ENCODE measurements around the gene IL36B. TPM values are rescaled to one million over a fixed set of nuclear protein-coding genes. Genes with fewer than 3 reads are reported as not detected.

Gene IL36B
- total RNA-seq, 1 experiment from 2014 or later = not detected

DNA sequence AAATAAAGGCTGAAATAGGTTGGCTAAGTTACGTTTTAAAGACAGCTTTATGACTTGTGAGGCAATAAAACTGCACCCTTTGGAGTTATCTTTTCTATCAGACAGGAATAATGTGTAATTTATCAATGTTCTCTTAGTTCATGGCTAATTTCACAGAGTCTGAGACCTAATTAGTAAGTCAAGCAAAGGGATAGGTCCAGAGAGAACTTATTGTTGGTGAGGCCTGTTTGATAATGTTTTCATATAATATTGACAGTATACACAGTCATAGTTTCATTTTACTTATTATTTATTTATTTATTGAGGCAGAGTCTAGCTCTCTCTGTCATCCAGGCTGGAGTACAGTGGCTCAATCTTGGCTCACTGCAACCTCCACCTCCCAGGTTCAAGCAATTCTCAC is 4.5 kb upstream of the IL36B start:
- DNase-seq (ENCODE audit: extremely low read depth, low read depth) = no peak

DNA sequence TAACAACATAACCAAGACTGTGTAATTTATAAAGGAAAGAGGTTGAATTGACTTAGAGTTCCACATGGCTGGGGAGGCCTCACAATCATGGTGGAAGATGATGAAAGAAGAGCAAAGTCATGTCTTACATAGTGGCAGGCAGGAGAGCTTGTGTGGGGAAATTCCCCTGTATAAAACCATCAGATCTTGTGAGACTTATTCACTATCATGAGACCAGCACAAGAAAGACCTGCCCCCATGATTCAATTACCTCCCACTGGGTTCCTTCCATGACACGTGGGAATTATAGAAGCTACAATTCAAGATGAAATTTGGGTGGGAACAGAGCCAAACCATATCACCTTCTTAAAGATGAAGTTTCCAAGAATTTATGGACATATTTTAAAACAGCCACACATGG is 3.9 kb upstream of the IL36B start:
- no peak for DNase-seq (ENCODE audit: extremely low read depth, low read depth)

DNA sequence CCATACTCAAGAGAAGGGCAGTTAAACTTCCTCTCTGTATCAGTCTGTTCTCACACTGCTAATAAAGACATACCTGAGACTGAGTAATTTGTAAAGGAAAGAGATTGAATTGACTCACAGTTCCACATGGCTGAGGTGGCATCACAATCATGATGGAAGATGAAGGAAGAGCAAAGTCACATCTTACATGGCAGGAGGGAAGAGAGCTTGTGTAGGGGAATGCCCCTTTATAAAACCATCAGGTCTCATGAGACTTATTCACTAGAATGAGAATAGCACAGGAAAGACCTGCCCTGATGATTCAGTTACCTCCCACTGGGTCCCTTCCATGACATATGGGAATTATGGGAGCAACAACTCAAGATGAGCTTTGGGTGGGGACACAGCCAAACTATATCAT is 1.4 kb upstream of the IL36B start:
- DNase-seq (ENCODE audit: extremely low read depth, low read depth) = no peak

DNA sequence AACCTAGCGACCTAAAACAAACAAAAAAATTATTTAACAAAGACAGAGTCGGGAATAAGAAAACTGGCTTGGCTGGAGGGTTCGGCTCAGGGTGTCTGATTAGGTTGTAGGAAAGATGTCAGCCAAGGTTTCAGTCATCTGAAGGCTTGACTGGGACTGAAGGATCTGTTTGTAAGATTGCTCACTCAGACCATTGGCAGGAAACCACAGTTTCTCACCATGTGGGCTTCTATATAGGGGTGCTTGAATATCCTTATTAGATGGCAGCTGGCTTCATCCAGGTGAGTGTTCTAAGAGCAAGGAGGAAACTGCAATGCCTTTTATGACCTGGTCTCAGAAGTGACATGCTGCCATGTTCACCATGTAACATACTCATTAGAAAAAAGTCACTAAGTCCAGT is 999 bp upstream of the IL36B start:
- DNase-seq (ENCODE audit: extremely low read depth, low read depth) = no peak

DNA sequence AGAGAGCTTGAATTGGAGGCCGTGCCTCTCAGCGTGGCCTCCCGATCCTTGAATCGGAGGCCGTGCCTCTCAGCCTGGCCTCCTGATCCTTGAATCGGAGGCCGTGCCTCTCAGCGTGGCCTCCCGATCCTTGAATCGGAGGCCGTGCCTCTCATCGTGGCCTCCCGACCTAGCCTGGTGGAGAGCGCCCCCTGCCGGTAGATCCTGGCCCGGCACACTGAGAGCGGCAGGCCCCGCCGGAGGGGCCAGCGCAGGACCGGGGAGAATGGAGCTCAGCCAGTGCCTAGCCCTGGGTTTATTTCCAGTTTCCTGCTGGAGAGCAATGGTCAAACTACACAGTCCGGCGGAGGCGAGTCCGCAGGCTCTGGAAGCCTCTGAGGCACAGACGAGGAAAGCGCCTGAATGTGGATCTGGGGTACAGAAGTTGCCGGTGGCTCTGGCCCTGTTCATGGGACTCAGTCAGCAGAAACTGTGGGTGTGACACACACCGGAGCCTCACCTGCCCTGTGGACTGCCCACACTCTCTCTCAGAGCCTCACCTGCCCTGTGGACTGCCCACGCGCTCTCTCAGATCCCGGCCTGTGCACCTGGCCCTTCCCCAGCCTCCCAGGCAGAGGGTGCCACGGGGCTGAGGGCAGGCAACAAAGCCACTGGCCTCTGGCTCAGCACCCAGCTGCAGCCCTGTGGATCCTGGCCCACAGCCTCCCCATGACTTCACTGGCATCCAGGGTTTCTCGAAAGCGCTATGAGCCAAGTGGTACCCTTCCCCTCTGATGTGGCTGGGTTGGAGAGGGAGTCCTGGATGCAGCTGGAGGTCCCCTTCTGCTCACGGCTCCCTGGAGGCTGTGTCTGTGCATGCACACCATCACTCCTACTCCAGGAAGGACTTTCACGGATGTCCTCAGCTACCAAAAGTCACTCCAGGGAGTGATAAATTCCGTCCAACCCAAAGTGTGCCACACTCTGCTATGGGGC is 1.5 kb downstream of the IL36B start:
- DNase-seq (ENCODE audit: extremely low read depth, low read depth) = no peak

DNA sequence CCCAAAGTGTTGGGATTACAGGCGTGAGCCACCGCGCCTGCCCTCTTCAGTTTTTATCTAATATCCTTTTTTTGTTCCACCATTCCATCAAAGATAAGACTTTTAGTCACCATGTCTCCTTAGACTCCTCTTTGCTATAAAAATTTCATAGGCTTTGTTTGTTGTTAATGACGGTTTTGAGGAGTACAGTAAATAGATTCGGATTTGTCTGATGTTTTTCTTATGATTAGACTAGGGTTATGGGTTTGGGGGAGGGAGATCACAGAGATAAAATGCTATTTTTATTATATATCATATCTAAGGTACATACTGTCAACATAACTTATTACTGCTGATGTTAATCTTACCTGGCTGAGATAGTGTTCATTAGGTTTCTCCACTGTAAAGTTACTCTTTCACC is 6.2 kb downstream of the IL36B start:
- no peak for DNase-seq (ENCODE audit: extremely low read depth, low read depth)

DNA sequence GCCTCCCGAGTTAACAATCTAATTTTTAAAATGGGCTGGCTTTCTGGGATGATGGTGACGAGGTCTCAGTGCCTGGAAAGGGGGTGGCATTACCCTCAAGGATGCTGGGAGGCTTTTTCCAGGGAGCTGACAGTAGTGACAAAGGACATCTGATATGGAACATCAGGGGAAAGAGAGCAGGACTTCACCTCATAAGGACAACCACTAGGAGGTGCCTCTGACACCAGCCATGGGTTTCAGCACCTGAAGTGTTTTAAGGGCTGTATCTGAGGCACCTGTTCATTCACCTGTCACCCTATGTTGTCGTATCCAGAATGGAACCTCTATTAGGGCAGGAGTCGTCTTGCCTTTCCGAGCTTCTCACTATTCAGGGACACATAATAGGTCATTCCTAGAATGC is 10.8 kb downstream of the IL36B start:
- DNase-seq (ENCODE audit: extremely low read depth, low read depth) = no peak

DNA sequence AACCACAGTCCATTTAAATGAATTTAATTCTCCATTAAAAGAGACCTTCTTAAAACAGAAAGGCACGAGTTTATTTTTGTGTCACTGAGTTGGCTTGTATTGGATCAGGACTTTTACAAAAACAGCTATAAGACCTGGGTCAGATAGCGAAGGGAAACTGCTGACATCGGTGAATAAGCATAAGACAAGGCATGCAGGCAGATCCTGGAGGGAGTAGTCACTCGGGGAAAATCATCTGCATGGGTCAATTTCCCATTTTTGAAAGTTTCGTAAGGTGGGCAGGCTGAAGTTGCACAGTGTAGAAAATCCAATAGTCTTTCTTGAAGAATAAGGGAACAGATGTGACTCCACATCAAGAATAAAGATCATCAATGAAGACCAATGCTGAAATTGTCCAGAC is 12.9 kb downstream of the IL36B start:
- no peak for DNase-seq (ENCODE audit: extremely low read depth, low read depth)

DNA sequence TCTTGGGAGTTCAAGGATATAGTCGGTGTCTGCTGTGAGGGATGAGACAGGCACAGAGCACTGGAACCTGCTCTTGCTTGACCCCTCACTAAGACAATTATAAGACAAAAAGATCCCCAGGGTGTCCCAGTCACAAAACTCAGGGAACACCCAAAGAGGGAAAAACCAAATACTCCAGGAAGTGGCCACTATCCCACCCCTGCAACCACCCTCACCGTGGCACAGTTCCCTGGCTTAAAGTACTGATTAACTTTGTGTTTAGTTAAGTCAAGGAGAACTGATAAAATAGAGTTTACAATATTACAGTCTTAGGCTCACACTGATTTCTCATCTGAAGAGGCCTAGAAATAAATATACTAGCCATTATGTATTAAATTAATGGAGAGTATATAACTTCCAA is 13.5 kb downstream of the IL36B start:
- DNase-seq (ENCODE audit: extremely low read depth, low read depth) = no peak

DNA sequence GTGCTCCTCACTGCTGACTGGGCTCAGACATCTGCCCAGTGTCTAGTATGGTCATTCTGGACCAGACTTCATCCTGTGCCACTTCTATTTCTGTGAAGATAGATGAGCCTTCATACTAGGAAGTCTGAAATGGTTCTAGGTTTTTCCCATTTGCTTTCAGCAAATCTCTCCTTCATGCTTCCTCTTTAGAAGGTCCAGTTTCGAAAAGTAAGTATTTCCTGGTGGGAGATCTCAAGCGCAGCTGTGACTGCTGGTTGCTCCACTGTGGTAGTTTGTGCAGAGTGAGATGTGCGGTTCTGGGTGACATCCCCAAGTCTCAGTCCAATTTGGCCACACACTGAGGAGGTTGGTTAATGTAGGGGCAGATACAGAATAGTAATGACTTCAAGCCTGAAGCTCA is 14.4 kb downstream of the IL36B start:
- DNase-seq (ENCODE audit: extremely low read depth, low read depth) = no peak

DNA sequence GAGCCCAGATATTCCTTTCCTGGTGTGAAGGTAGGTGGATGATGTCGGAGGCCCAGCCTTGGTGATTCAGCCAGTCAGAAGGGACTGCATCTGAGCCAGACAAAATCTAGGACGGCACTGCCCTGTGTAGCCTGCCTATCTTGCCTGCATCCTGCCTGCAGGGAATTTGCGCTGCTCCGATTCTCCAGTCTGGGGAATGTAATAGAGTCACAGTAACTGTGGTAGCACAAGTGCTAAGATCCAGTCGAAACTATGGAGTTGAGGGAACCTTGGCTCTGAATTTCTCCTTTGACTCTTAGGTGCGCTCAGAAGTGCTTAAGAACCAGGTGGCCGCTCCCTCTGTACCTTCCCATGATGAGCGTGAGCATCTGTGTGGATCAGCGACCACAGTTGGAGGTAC is 15.9 kb downstream of the IL36B start:
- DNase-seq (ENCODE audit: extremely low read depth, low read depth) = no peak

DNA sequence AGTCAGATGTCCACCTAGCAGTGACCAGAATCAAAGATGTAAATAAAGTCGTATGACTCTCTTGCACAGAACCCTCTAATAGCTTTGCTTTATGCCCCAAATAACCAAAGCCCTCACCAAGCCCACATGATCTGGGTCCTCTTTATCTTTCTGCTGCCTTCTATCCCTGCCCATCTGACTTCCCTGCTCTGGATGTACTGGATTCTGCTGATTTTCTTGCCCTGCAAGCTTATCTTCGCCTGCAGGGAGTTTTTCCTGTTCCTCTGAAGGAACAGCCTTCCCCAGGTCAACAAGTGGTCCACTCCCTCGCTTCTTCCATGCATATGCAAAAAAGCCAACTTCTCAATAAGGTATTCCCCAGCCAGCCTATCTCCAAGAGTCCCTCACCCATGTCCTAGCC is 18.7 kb downstream of the IL36B start:
- no peak for DNase-seq (ENCODE audit: extremely low read depth, low read depth)

DNA sequence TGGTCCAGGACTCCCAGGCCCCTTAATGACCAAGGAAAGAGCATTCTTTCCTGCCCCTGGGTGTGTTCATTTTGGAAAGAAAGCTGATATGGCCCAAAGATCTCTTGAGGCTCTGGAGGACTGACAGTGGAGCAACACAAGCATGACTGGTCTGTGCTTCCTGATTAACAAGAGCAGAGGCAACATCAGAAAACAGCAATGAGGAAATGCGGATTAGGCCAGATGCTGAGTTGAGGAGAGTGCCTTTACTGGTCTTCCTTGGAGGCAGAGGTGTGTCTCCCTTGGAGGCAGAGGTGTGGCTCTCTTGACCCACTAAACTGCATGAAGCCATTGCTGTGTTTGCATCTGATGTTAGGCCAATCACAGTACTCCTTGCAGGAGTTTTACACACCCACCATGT is 19.9 kb downstream of the IL36B start:
- no peak for DNase-seq (ENCODE audit: extremely low read depth, low read depth)

DNA sequence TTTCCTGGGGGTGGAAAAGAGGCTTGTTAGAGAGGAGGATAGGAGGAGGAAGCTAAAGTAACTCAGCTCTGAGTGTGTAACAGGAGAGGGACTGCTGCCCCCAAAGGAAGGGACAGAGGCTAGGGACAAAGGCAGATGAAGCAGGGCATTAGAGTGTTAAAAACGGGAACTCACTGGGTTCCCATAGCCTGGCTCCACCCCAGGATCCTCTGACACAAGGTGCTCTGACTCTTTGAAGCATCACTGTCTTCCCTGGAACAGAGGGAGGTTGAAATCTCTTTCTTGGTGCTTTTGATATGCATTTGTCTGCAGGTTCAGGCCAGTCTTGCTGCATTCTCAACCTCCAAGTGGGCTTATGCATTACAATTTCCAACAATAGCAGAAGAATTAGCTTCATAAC is 24.6 kb downstream of the IL36B start:
- no peak for DNase-seq (ENCODE audit: extremely low read depth, low read depth)

DNA sequence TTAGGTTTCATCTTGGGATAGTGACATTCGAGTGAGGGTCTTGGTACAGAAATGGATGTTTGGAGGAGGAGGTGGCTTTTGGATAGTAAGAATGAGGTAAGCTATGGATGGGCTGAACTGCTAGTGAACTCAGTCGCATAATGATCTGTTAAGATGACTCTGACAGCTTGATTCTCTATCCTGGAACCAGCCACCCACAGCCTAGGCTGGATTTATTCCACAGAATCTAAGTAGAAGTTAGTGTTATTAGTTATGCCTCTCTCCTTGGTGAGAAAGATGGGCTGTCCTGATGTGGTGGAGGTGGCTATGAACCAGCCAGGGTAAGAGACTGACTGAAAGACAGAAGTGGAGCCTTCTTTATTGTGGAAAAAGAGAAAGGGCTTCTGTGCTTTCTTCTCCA is 25.0 kb downstream of the IL36B start:
- DNase-seq (ENCODE audit: extremely low read depth, low read depth) = no peak

DNA sequence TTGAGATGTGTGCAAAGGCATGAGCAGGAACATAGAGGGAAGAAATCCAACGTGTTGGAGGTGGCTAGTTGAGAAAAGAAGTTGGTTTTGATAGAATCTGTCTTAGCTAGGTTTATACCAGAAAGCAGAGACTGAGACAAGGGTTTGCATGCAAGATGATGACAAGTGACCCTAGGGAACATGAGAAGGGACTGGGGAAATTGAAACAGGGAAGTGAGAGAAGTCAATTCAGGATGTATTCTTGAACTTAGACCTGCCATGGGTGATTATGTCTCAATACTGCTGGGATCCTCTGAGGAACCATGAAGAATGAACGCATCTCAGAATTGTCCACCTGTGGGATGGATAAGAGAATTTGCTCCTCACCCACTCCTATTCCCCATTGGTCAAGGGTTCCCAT is 26.9 kb downstream of the IL36B start:
- DNase-seq (ENCODE audit: extremely low read depth, low read depth) = no peak

DNA sequence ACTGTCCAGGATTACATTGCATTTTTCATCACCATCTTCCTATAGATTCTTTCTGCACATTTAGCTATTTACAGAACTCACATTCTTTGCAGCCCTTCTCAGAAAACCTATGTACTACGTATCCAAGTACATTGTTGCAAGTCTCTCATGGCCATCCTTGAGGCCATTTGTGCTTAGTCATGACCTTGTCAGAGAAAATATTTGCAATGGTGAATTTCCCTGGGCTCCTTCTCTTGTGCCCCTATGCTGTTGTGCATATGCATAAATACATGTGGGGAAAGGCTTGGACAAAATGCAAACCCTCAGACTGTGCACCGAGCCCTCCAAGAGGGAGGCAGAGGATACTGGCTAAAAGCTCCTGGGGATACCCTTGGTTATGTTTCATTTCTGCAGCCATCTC is 27.9 kb downstream of the IL36B start:
- no peak for DNase-seq (ENCODE audit: extremely low read depth, low read depth)

DNA sequence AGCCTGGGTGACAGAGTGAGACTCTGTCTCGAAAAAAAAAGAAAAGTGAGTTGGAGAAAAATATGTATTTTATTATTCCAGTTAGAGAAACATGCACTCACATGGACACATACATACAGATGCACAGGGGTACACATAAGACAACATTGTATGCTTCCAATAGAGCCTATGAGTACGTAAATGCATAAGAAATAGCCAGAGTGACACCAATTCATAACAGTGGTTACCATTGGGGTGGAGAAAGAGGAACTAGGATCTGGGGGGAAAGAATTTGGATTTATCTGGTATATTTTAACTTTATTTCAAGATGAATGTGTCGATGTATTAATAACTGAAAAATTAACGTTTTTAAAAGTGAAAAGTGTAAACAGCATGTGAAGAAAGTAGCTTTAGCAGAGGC is 31.4 kb downstream of the IL36B start:
- DNase-seq (ENCODE audit: extremely low read depth, low read depth) = no peak

DNA sequence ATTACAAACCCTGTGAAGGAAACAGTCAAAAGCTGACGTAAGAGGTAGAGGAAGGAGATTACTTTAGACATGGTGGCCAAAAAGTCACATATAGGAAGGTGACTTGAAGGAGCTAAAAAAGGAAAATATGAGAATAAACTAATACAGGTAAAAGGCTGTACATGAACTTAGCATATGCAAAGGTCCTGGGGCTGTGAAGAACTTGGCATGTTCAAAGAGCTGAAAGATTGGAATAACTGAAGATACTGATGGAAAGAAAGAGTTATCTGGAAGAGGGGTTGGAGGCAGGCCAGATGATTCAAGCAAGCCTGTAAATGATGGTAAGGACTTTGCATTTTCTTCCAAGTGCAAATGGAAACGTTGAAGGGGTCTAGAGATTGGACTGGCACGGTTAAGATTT is 34.2 kb downstream of the IL36B start:
- DNase-seq (ENCODE audit: extremely low read depth, low read depth) = no peak

DNA sequence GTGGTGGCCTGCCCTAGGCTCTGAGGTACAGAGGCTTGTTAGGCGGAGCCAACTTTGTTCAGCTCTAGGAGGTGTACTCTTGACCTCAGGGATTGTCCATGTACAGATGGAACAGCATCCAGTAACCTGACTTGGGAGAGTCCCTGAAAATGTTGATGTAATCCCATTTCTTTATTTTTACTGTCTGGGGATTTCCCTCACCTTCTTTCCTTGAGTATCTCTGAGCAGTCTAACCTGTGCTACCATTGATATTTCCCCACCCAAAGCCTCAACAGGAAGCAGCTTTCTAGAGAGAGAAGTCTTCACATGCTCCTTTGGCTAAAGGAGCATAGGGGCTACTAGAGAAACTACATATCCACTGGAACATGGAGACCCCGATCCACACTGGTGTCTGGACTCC is 37.0 kb downstream of the IL36B start:
- DNase-seq (ENCODE audit: extremely low read depth, low read depth) = no peak

DNA sequence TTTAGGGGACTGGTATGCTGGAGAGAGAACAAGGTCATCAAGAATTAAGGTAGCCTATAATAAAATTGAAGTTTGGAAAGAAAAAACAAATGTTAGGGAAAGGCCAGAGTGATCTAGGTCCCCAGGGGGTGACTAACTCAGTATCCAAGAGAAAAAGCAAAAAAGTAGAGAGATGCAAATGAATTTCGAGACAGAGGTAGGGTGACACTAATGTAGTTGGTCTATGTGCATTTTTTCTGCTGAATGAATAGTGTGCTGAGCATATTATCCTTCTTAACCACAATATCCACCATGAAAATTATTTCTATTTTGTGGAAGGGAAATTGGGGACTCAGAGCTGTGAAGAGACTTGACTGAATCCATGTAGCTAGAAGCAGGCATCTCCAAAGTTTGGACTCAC is 37.6 kb downstream of the IL36B start:
- DNase-seq (ENCODE audit: extremely low read depth, low read depth) = no peak

DNA sequence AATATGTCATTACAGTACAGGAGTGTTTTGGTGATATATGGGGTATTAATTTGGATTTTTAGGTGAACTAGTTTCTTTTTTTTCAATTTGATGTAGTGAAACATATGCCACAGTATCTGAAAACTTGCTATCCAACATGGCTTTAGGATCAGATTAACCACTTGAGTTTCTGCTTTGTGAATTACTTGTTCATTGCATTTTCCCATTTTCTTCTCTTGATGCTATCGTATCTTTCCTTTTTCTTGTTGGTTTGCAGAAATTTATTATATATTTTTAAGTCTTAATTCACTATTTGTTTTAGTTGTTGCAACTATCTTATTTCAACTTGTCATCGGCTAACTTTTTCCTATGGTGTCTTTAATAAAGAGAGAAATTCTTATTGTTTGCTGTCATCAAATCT is 38.6 kb downstream of the IL36B start:
- DNase-seq (ENCODE audit: extremely low read depth, low read depth) = no peak

DNA sequence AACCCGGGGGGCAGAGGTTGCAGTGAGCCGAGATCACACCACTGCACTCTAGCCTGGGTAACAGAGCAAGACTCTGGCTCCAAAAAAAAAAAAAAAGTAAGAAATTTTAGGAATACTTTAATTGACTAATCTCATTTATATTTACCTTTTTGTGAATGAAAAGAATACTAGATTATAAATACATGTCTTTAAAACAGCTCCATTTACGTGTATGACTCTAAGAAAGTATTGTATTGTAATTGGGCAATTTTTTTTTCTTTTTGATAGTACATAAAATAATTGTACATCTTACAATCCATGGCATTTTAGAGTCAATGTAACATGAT is 39.4 kb downstream of the IL36B start:
- DNase-seq (ENCODE audit: extremely low read depth, low read depth) = no peak
